Nephron (organoid): Measurements from ENCODE around the gene FAM20C.

Experiments used
- H3K27ac Mint-ChIP-seq, 3 experiments: 2 replicates each; pipeline ENCODE4 v1.8.0; 2020; ENCODE audit warnings: mixed read lengths in 3 of 3, mild to moderate bottlenecking in 2 of 3, moderate library complexity in 1 of 3
- H3K27me3 Mint-ChIP-seq: 2 replicates; pipeline ENCODE4 v1.8.0; 2021; ENCODE audit warnings: low read depth, mild to moderate bottlenecking, moderate library complexity, mixed read lengths
- H3K36me3 Mint-ChIP-seq: 2 replicates; pipeline ENCODE4 v1.8.0; 2020; ENCODE audit warnings: low read depth, mixed read lengths
- H3K4me1 Mint-ChIP-seq: 2 replicates; pipeline ENCODE4 v1.8.0; 2020; ENCODE audit warnings: mixed read lengths
- H3K4me3 Mint-ChIP-seq, 3 experiments: 2 replicates each; pipeline ENCODE4 v1.8.0; 2020; ENCODE audit warnings: mild to moderate bottlenecking in 3 of 3, mixed read lengths in 3 of 3, moderate library complexity in 2 of 3
- H3K9me3 Mint-ChIP-seq: 2 replicates; pipeline ENCODE4 v1.8.0; 2020; ENCODE audit warnings: mixed read lengths
- TF ChIP-seq, protein P1 (sequence below), 3 experiments: fragments of 200-600 bp; sonication (generic); IDR thresholded peaks; one replicate each; pipeline ENCODE4 v1.5.0; 2021; ENCODE audit warnings: antibody characterized with exemption in 3 of 3; ENCODE audit not compliant: unreplicated experiment in 3 of 3

FAM20C gene

GRCh38 chr7:191981-192649, at the start of gene FAM20C:
FAM20C (plus strand) TSS chr7:192571; CDS start chr7:193200, 629 bp downstream.
- Mint-ChIP-seq H3K27ac (peak within 1 kb of the TSS; percentile 39 to 98 (median 98)), H3K27me3 (peaks cover 7% of the 10 kb centered on the region), H3K9me3 (no peaks in the 10 kb centered on the region), H3K4me1 (peaks cover 63% of the 10 kb centered on the region), H3K36me3 (peaks cover 14% of the 10 kb centered on the region), H3K4me3 (peak within 1 kb of the TSS; percentile 88 to 93 (median 93))
- TF ChIP-seq, protein P1, sequence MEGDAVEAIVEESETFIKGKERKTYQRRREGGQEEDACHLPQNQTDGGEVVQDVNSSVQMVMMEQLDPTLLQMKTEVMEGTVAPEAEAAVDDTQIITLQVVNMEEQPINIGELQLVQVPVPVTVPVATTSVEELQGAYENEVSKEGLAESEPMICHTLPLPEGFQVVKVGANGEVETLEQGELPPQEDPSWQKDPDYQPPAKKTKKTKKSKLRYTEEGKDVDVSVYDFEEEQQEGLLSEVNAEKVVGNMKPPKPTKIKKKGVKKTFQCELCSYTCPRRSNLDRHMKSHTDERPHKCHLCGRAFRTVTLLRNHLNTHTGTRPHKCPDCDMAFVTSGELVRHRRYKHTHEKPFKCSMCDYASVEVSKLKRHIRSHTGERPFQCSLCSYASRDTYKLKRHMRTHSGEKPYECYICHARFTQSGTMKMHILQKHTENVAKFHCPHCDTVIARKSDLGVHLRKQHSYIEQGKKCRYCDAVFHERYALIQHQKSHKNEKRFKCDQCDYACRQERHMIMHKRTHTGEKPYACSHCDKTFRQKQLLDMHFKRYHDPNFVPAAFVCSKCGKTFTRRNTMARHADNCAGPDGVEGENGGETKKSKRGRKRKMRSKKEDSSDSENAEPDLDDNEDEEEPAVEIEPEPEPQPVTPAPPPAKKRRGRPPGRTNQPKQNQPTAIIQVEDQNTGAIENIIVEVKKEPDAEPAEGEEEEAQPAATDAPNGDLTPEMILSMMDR (IDR thresholded peaks at IDR 0.05; ENCODE audit: unreplicated experiment in 3 of 3): no peak

DNA sequence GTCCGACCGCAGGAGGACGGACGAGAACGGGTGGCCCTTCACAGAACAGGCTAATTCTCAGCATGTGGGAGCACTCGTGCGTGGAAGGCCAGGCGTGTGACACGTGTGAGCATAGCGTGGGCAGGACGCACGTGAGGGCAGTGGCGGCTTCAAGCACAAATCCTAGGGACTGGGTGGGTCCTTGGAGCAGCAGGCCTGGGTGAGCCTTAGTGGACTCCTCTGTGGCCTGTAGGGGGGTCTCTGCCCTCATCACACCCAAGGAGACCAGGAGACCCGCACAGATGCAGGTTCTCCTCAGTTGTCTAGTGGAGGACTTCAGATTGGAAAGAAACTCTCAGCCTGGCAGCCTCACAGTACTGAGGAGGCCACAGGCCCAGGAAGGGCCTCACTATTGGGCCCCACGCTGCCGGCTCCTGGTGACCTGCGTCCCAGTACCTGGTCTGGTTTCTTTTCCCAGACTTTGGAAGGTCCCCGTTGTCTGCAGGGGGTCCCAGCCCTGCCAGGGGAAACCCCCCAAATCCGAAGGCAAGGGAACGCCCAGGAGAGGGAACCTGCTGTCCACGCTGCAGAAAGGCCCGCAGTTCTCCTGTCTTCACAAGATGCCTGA, 49.1 kb upstream of the FAM20C start:
- Mint-ChIP-seq H3K4me3 (no peak overlapping the region), H3K9me3 (no peaks in the 10 kb centered on the region), H3K27ac (peak overlapping the region in 2 of 3 experiments; percentile 78 to 87), H3K27me3 (no peaks in the 10 kb centered on the region), H3K4me1 (peaks cover 16% of the 10 kb centered on the region), H3K36me3 (peaks cover 12% of the 10 kb centered on the region)
- TF ChIP-seq, protein P1 (IDR thresholded peaks at IDR 0.05; ENCODE audit: unreplicated experiment in 3 of 3): no peak

GRCh38 chr7:143811-144453, 48.4 kb upstream of the FAM20C start:
- H3K4me1 Mint-ChIP-seq: peaks cover 10% of the 10 kb centered on the region
- H3K9me3 Mint-ChIP-seq: no peaks in the 10 kb centered on the region
- peaks cover 12% of the 10 kb centered on the region for H3K36me3 Mint-ChIP-seq
- no peak overlapping the region for H3K27ac Mint-ChIP-seq
- no peaks in the 10 kb centered on the region for H3K27me3 Mint-ChIP-seq
- TF ChIP-seq, protein P1 (IDR thresholded peaks at IDR 0.05; ENCODE audit: unreplicated experiment in 3 of 3): no peak
- H3K4me3 Mint-ChIP-seq: no peak overlapping the region

GRCh38 chr7:144454-144826, 47.9 kb upstream of the FAM20C start:
- Mint-ChIP-seq H3K27ac (no peak overlapping the region), H3K9me3 (no peaks in the 10 kb centered on the region), H3K4me3 (no peak overlapping the region), H3K27me3 (peaks cover 4% of the 10 kb centered on the region), H3K36me3 (peaks cover 12% of the 10 kb centered on the region), H3K4me1 (peaks cover 15% of the 10 kb centered on the region)
- TF ChIP-seq, protein P1 (IDR thresholded peaks at IDR 0.05; ENCODE audit: unreplicated experiment in 3 of 3): no peak

DNA sequence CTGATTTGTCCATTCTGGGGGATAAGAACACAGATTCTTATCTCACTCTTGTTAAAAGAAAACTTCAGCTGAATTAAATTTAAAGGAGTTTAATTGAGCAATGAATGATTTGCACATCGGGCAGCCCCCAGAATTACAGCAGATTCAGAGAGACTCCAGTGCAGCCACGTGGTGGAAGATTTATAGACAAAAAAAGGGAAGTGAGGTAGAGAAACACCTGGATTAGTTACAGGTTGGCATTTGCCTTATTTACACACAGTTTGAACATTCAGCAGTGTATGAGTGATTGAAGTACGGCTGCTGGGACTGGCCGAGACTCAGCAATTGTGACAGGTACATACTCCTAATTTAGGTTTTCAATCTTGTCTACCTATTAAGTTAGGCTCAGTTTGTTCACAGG, 46.5 kb upstream of the FAM20C start:
- H3K27me3 Mint-ChIP-seq: peaks cover 9% of the 10 kb centered on the region
- H3K9me3 Mint-ChIP-seq: no peaks in the 10 kb centered on the region

More for the DNA sequence above, 46.5 kb upstream of the FAM20C start:
- Mint-ChIP-seq H3K27ac (no peak overlapping the region), H3K4me3 (no peak overlapping the region), H3K4me1 (peaks cover 29% of the 10 kb centered on the region), H3K36me3 (peaks cover 12% of the 10 kb centered on the region)
- TF ChIP-seq, protein P1 (IDR thresholded peaks at IDR 0.05; ENCODE audit: unreplicated experiment in 3 of 3): no peak
